ENCODE measurements around the gene BLVRB. TPM values are rescaled to one million over a fixed set of nuclear protein-coding genes. Genes with fewer than 3 reads are reported as not detected.

Gene BLVRB
- total and polyA plus RNA-seq, 2 of the 8 experiments (the other 6 are each of a cell fraction or from before 2014, with no cell fraction given), result 28.7 to 182 TPM

GRCh38 chr19:40443131-40443999 is 22.2 kb downstream of the BLVRB start (continued):
- no peak; the same call in 1 of the 2 replicates for TF ChIP-seq ATF2 (IDR thresholded peaks at IDR 0.05; ENCODE audit: low read length)
- no peak for TF ChIP-seq SP2 (IDR thresholded peaks at IDR 0.05; ENCODE audit: low read length)
- peak; percentile 49; the same call in 1 of the 2 replicates for TF ChIP-seq POLR2AphosphoS5 (IDR thresholded peaks at IDR 0.05; ENCODE audit: low read depth, low read length)

All from H1 (cell line).